OCI-M1 (cell line): ENCODE results near the gene COL4A2.
"Not testable (repeated sequence)": the region's sequence is repeated elsewhere in the genome, so short reads cannot be mapped to it uniquely, and the experiment has no call there.

Source experiments
- DNase-seq: peaks from one replicate; lab custom pipeline; 2025; lab: John Stamatoyannopoulos, UW

Gene COL4A2

DNA sequence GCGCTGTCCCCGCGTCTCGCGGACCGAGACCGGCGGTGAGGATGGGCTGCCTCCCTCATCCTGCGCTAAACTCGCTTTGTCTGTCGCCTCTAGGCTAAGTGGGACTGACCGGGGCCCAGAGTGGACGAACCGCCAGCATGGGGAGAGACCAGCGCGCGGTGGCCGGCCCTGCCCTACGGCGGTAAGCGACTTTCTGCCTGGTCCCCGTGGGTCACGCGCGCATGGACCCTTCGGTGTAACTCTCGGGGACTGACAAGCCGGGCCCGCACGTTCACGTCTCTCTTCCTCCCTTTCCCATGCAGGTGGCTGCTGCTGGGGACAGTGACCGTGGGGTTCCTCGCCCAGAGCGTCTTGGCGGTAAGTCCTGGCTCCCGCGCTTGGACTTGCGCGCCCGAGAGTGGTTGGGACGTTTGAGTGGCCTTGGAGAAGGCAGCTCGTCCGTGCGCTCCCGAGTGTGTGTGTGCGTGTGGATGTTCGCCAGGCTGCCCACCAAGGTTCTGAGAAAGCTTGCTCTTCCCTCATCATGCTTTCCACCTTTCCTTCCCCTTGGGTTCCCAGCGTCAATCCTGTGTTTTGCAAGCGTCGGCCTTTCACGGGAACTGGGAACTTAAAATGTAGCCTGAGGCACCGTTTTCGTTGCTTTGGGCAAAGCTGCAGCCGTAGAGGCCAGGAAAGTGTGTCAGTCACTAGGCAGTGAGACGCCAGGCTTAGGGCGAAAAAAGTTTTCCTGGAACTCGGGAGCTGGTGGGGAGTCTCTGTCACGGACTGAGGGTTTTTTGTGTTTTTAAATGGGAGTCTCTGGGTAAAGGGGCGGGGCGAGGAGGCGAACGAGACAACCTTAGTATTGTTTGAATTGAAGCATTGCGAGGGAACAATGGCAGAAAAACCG lies 927 bp downstream of the COL4A2 start:
- DNase-seq: no peak

GRCh38 chr13:110308656-110309359 lies 1.7 kb downstream of the COL4A2 start:
- DNase-seq: no peak

DNA sequence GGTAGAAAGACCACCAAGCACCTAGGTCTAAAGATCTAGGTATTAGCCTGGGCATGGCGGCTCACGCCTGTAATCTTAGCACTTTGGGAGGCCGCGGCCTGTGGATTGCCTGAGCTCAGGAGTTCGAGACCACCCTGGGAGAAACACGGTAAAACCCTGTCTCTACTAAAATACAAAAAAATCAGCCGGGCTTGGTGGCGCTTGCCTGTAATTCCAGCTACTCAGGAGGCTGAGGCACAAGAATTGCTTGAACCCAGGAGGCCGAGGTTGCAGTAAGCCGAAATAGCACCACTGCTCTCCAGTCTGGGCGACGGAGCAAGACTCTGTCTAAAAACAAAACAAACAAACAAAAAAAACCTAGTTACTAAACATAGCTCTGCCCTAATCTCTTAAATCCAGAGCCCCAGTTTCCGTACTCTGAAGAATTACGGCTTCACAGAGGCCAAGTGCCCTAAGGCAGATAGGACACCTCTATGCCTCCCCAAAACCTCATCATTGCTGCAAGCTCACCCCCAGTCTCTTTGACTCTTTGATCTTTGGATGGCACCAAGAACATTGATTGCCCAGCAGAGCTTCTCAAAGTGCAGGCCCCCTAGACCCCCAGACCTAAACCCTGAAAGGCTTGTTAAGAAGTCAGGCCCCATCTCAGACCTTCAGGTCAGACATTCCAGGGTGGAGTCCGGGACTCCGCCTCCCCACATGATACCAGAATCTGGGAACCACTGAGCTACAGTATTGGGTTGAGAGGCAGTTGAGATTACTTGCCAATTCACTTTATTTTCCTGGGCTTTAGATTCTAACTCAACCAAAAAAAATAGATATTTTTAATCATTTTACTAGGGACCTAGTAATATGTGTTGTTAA lies 2.8 kb downstream of the COL4A2 start:
- no peak for DNase-seq

GRCh38 chr13:110310541-110311442 lies 3.7 kb downstream of the COL4A2 start:
- no peak for DNase-seq

- no peak for DNase-seq
These were observed 4.6 kb downstream of the COL4A2 start for GRCh38 chr13:110311443-110312338.

DNA sequence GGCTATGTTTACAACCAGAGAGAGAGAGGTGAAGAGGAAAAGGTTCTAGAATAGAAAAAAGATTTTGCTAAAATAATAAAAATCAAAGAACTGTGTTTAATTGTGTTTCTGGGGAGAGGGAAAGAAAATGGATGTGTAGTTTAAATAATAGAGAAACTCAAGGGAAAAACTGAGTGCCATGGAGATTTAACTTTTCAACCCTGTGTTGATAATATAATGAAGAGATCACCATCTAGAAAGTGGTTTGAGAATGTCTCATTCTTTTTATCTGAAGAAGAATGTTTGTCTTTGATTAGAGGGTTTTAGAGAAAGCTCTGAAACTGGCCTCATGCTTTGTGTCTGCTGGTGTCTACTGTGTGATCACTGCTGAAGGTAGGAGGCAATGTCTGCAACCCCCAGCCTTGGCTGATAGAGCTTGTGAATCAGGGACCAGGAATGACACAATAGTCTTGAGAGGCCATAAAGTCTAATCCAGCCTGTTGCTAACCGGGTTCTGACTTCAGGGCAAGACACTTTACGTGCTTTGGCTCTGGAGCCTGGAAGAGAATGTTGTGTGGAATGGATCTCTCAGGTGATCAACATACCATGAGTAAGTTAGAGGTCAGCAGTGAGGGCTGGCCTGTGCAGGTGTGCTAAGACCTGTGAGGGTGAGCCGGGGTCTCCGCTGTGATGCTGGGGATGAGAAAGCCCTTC lies 5.4 kb downstream of the COL4A2 start:
- DNase-seq: no peak

DNA sequence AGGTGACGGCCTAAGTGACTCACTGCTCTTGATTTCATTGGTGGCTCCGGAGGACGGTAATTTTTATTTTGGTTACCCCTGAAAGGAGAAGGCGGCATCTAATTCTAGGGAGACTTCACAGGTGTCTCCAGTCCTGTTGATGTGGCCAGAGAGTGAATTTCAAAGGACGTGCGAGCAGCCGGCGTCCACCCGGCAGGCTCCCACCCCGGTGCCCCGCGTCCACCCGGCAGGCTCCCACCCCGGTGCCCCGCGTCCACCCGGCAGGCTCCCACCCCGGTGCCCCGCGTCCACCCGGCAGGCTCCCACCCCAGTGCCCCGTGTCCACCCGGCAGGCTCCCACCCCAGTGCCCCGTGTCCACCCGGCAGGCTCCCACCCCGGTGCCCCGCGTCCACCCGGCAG lies 6.2 kb downstream of the COL4A2 start:
- not testable (repeated sequence) for DNase-seq

DNA sequence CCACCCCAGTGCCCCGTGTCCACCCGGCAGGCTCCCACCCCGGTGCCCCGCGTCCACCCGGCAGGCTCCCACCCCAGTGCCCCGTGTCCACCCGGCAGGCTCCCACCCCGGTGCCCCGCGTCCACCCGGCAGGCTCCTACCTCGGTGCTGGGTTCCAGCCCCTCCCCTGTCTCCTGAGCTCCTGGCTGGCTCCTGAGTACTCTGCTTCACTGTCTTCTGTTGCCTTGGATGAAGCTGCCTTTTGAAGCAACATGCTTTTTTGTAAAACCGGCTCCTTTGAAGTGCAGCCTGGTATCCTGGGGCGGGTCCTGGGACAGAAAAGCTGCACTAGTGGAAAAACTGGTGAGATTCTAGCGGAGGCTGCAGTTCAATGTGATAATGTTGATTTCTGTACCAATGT lies 6.6 kb downstream of the COL4A2 start:
- not testable (repeated sequence) for DNase-seq

DNA sequence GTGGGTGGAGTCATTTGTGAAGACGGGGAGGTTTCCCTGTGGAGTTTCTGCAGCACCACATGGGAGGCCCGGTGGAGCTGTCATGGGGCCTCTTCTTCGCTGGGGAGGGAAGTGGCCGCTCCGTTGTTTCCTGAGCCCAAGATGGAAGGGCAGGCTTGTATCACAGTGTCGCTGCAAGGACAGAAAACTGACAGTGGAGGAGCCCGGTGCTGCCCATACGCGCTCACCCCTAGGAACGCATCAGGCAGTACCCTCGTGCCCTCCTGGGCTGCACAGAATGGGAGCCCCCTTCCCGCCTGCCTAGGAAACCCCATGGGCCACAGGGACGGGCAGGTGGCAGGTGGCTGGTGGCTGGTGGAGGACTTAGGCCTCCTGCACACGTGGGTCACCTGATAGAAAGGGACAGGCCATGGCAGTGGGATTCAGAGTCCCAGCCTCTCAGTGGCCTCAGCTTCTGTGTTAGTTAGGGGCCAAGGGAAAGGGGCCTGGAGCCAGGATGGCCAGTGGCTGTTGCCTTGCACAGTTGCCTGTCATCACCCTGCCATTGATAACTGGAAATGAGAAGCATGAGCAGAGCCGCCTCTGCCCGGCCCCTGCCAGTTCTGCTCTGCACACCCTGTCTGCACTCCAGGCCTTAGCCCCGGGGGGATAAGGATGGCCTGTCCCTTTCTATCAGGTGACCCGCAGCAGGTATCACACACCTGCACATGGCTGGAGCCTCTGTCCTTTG lies 7.6 kb downstream of the COL4A2 start:
- DNase-seq: no peak

- DNase-seq: no peak
These were observed 9.1 kb downstream of the COL4A2 start for GRCh38 chr13:110316196-110316595.

DNA sequence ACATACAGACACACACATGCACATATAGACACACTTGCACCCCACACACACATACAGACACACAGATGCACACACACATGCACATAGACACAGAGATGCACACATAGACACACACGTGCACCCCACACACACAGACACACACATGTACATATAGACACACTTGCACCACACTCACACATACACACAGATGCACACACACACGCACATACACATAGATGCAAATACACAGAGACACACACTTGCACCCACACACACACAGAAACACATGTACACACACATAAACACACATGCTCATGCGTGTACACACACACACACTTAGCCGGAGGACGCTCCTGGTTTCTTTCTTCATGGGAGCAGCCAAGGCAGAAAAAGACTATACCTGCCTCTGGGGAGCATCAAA lies 10.0 kb downstream of the COL4A2 start:
- DNase-seq: no peak

DNA sequence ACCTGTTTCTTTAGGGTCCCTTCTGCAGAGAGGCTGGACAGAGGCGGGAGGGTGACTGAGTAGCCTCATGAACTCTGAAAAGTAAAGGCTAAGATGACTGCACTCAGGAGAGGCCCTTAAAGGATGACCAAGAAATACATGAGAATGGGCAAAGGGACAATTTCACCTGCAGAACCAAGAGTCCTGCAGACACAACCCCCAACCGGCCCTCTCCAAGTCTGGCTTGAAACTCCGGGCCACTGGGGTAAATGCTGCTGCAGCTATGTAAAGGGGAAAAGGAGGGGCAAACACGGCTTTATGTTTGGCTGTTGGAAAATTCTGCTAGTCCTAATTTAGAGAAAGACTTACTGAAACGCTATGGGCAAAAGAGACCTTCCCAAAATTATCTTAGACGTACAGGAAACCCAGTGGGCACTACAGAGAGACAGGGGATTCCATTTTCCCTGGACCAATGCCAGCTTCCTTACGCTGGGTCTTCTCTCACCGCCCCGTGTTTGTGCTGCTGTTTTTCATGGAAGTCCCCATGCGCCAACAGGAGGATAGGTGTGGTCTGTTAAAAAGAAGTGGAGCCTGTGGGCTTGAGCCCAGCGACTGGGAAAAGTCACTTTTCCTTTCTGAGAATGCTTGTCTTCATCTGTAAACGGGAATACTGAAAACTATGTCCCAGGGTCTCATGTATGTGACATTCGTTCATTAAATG lies 10.6 kb downstream of the COL4A2 start:
- no peak for DNase-seq

DNA sequence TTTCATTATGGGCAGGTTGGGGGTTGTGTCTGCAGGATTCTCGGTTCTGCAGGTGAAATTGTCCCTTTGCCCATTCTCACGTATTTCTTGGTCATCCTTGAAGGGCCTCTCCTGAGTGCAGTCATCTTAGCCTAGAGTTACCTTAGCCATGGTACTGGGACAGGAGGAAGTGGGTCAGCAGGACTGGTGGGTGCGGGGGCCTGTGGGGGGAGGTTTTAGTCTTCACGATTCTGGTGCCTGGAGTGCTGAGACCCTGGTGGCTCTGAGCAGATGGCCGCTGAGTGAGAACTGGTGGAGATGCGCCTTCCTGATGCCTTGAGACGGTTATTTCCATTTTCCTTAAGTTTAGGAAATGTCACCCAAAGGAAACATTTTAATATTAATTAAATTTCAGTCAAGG lies 11.8 kb downstream of the COL4A2 start:
- DNase-seq: no peak

GRCh38 chr13:110319397-110319773 lies 12.3 kb downstream of the COL4A2 start:
- no peak for DNase-seq

DNA sequence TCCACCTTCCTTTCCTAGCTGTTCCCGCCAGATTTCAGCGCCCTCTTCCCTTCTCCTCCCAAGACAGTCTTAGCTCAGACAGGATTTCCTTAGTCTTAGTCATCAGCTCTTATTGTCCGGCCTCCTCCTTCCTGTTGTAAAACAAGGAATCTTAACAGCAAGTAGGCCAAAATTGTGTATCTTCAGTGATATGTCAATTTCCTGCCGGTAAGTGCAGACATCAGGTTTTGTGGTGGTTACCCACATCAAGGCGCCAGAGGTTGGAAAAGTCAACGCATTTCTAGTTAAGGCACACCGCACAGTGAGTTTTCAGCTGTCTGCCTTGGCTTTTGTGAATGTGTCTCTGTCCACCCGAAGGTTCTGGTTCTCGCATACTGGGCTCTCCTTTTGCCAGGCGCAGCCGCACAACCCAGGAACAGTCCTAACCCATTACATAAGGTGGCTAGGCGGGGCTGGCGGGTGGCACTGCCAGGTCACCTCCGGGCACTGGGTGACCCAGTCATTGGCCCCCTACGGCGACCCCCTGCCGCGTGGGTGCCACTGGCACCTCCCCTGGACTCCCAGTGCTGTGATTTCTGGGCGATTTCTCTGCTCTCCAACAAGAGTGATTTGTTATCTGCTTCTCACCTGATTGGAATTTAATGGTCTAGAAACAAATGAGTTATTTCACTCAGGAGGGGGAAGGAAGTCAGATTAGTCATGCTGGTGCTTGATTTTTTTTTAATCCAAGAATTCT lies 12.9 kb downstream of the COL4A2 start:
- DNase-seq: no peak

- no peak for DNase-seq
These were observed 13.6 kb downstream of the COL4A2 start for GRCh38 chr13:110320645-110321044.

GRCh38 chr13:110321573-110321972 lies 14.5 kb downstream of the COL4A2 start:
- not testable (repeated sequence) for DNase-seq
